GM19099 (cell line): ENCODE data around the gene KCNK18.

Experiments used
- POLR2A ChIP-seq: IDR thresholded peaks from 3 replicates; pipeline ENCODE4 v1.6.1; 2011; ENCODE audit warnings: low read depth; ENCODE audit not compliant: insufficient read length; ENCODE audit errors: extremely low read depth

Gene KCNK18

GRCh38 chr10:117197189-117197588 is at the start of gene KCNK18:
Gene KCNK18, plus strand, starts transcription at chr10:117197489. Its CDS starts 0 bp downstream, at chr10:117197489.
- no peak for TF ChIP-seq POLR2A

- TF ChIP-seq POLR2A = no peak
These were observed 49.0 kb upstream of the KCNK18 start for GRCh38 chr10:117148284-117148683.

GRCh38 chr10:117152668-117153067 is 44.6 kb upstream of the KCNK18 start:
- no peak for TF ChIP-seq POLR2A

DNA sequence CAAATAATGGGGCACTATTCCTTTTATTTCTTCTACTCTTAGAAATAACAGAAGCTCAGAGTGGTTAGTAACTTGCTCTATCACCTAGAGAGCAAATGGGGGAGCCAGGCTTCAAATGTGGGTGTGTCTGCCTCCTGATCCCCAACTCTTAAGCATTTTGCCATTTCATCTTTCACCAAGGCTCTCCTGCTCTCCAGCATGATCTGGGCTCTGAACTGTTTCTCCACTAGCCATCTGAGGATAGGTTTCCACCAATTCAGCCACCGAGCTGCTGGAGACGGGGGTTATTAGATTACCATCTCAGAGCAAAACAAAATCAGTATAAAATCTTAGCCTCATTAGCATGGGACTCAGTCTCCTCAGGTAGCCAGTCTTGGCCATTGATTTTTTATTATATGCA is 39.0 kb upstream of the KCNK18 start:
- TF ChIP-seq POLR2A = no peak

- no peak for TF ChIP-seq POLR2A
These were observed 37.9 kb upstream of the KCNK18 start for GRCh38 chr10:117159390-117159789.

DNA sequence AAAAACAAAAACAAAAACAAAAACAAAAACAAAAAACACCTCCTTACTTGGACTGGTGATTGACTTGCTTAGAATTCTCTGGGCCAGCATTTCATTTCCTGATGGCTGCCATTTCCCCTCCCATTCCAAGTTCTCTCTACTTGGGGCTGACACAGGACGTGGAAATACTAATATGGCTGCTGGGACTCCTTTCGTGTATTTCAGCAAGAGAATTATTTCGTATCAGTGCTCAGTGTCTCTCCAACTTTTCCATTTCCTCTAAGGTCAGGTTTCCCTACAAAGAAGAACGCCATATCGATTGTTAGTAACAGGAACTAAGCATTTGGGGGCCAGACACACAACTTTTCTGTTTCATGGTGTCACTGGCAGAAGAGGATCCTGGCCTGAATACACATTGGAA is 36.7 kb upstream of the KCNK18 start:
- TF ChIP-seq POLR2A = no peak

GRCh38 chr10:117161386-117162033 is 35.8 kb upstream of the KCNK18 start:
- no peak for TF ChIP-seq POLR2A

DNA sequence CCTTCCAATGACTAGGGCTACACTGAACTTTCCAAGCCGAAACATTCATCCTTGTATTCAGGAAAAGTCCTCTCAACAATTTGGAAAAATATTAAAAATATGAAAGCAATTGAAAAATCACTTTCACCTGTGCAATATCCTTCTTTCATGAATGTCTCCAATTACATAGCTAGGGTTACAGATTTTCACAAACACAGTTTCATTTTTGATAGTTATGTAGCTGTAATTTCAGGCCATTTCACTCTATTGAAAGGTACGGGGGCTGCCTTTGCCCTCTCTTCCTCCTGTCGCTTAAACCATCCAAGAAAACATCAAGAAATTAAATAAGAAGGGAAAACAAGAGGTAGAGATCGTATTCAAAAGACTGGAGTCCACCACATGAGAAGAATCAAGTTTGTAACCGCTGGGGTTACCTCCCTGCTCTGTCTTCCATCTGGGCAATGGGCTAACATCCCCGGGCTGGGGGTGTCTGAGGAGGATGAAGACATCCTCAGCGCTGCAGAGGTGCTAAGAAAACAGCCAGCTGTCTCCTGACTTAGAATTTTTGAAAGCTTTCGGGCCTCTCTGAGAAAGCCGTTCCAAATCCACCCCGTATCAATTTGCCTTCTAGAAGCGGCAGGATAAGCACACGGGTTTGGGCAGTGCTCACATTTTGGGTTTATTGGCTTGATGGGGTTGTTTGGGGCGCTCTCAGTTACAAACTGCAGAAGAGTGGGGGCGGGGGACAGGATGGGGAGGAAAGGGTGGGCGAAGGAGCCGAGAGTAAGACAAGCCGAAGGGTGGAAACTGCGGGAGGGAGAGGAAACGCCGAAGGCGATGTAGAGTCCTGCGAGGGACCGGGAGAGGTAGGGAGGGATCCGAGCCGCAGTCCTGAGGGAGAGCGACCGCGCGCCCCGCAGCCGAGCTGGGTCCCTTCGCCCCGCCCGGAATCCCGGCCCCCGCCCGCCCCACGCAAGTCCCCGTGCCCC is 34.9 kb upstream of the KCNK18 start:
- TF ChIP-seq POLR2A = no peak

DNA sequence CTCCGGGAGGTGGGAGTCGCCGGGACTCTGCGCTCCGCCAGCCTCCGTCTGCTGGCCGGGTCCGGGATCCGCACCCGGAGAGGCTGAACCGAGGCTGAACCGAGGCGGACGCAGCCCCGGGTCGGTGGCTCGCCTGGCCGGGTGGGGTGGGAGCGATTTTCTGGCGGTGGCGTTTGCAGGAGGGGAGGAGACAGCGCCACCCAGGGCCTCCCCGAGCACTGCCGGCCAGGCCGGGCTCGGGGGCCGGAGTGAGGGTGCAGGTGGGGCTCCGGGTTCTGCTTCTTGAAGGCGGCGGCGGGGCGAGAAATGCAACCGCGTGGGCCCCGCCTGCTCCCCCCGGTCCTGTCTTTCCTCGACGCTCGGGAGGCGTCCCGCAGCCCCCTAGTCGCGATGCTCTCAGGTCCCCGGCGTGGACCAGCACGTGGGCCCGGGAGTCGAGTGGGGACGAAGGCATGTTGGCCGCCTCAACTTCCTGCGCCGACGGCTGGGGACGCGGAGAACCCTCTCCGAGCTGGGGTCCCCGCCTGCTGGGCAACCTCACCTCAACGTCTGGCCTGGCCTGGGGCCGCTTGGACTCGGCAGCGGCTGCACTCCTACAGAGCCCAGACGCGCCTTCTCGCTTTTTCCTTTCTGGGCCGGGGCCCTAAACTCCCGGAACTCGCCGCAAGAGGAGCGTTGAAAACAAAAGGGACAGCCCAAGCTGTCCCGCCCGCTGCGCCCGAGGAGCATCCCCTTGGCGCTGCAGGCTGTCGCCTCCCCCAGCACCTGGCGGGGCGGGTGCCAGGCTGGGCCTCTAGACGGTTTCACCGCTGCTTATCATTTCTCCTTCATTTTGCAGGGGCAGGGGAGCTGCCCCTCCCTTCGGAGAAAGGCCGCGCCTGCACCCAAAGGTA is 34.0 kb upstream of the KCNK18 start:
- TF ChIP-seq POLR2A = no peak

- TF ChIP-seq POLR2A = no peak
These were observed 33.2 kb upstream of the KCNK18 start for GRCh38 chr10:117163954-117164548.

DNA sequence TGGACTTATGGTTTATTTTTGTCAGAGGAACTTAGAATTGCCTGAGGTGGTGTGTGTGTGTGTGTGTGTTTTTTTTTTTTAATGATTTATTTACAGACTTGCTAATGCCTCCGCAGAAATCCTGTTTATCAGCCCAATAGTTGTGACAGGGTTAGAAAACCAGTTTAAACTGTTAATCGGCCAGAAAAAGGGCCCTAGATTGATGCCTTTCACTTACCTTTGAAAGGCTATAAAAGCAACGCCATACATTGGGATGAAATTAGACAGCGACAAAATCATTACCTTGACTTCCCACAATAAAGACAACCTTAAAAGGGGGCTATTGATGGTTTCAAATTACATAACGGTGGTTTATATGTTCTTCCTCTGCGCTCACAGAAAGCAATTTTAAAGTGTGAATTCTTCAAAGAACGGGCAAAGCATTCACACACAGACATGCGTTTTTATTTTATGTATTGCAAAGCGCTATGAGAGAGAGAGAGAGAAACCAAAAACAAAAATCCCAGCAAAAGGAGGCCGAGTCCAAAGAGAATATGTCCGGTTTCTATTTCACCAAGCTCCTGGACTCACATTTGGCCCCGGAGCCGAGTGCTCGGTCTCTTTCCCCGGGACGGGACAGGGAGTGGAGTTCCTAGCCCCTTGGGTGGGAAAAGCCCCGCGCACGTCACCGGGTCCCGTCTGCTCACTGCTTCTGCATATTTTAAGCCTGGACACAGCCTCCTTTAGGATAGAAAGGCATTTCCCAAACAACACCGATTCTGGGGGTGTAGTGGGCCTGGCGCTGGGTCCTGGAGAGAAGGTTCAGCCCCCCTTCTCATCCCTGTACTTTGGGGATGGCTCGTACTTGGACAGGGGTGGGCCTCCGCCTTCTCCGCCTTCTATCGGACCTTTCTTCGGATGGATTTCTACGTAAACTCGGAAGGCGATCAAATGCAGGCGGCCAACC is 32.4 kb upstream of the KCNK18 start:
- TF ChIP-seq POLR2A = no peak

GRCh38 chr10:117165538-117166417 is 31.5 kb upstream of the KCNK18 start:
- TF ChIP-seq POLR2A = no peak
